Measurements from ENCODE around the gene ENGASE. TPM values are rescaled to one million over a fixed set of nuclear protein-coding genes. Genes with fewer than 3 reads are reported as not detected.

The ENGASE gene
- total and polyA plus RNA-seq, 7 donors, result 7.5 to 80.8 (median 26.7) TPM

GRCh38 chr17:79115487-79115886, 40.9 kb downstream of the ENGASE start:
- H3K4me3 ChIP-seq, result no peak overlapping the region
- no peak overlapping the region for H3K27ac ChIP-seq
- peaks cover 13% of the 10 kb centered on the region for H3K4me1 ChIP-seq
- no peak for DNase-seq
- intact Hi-C loops (cut with DNase I), result no loop called here
- H3K9me3 ChIP-seq, result no peaks in the 10 kb centered on the region
- 70 to 78% (median 72%) methylated on average over 20 to 22 of the region's 22 CpGs for WGBS, 3 donors
- peak in 2 of 4 donors; percentile 20 to 27 for ATAC-seq
- no peaks in the 10 kb centered on the region for H3K36me3 ChIP-seq (ENCODE audit: insufficient read depth in 1 of 2, low read depth in 1 of 2)
- no peak for TF ChIP-seq CTCF (IDR thresholded peaks at IDR 0.05)
- H3K27me3 ChIP-seq (ENCODE audit: insufficient read depth in 3 of 3, low read length in 2 of 3), result peaks cover 0 to 12% (median 3%) of the 10 kb centered on the region in 3 donors

- no peaks in the 10 kb centered on the region for H3K9me3 ChIP-seq
- whole genome bisulfite sequencing, 3 donors, result 92 to 97% (median 94%) methylated on average over 19 of the region's 19 CpGs
- TF ChIP-seq CTCF (IDR thresholded peaks at IDR 0.05), result no peak
- H3K4me3 ChIP-seq, result no peak overlapping the region
- ATAC-seq (no peak), DNase-seq (no peak)
- H3K4me1 ChIP-seq, result peaks cover 13% of the 10 kb centered on the region
- H3K27ac ChIP-seq, result no peak overlapping the region
- no peaks in the 10 kb centered on the region for H3K36me3 ChIP-seq (ENCODE audit: insufficient read depth in 1 of 2, low read depth in 1 of 2)
- intact Hi-C loops (cut with DNase I), result no loop called here
- H3K27me3 ChIP-seq (ENCODE audit: insufficient read depth in 3 of 3, low read length in 2 of 3), result peaks cover 0 to 16% (median 3%) of the 10 kb centered on the region in 3 donors
Observed at GRCh38 chr17:79116575-79117368, 42.1 kb downstream of the ENGASE start.

- 63 to 64% (median 63%) methylated on average over 20 to 21 of the region's 21 CpGs for WGBS, 3 donors
- H3K27me3 ChIP-seq (ENCODE audit: insufficient read depth in 3 of 3, low read length in 2 of 3), result peaks cover 0 to 25% (median 6%) of the 10 kb centered on the region in 3 donors
- intact Hi-C loops (cut with DNase I), result no loop called here
Observed at GRCh38 chr17:79117905-79118487, 43.4 kb downstream of the ENGASE start.

GRCh38 chr17:79118924-79119323, 44.3 kb downstream of the ENGASE start:
- no peak for TF ChIP-seq CTCF (IDR thresholded peaks at IDR 0.05)
- Histone ChIP-seq H3K36me3 (ENCODE audit: insufficient read depth in 1 of 2, low read depth in 1 of 2) (no peaks in the 10 kb centered on the region), H3K4me3 (no peak overlapping the region), H3K27me3 (ENCODE audit: insufficient read depth in 3 of 3, low read length in 2 of 3) (peaks cover 0 to 28% (median 6%) of the 10 kb centered on the region in 3 donors), H3K9me3 (no peaks in the 10 kb centered on the region), H3K27ac (no peak overlapping the region), H3K4me1 (peaks cover 13% of the 10 kb centered on the region)
- DNase-seq (no peak), ATAC-seq (no peak)
- WGBS, 3 donors, result 79 to 88% (median 87%) methylated on average over 4 of the region's 4 CpGs
- intact Hi-C loops (cut with DNase I), result no loop called here

More at GRCh38 chr17:79117905-79118487, 43.4 kb downstream of the ENGASE start:
- peaks cover 13% of the 10 kb centered on the region for H3K4me1 ChIP-seq
- no peak overlapping the region for H3K27ac ChIP-seq
- DNase-seq (no peak), ATAC-seq (no peak)
- no peaks in the 10 kb centered on the region for H3K9me3 ChIP-seq
- no peak for TF ChIP-seq CTCF (IDR thresholded peaks at IDR 0.05)
- no peaks in the 10 kb centered on the region for H3K36me3 ChIP-seq (ENCODE audit: insufficient read depth in 1 of 2, low read depth in 1 of 2)
- H3K4me3 ChIP-seq, result no peak overlapping the region

Data from psoas muscle (tissue), 8 donors.